Epithelial cell of proximal tubule (primary cell): Measurements from ENCODE around the gene DNAAF5. TPM values are rescaled to one million over a fixed set of nuclear protein-coding genes. Genes with fewer than 3 reads are reported as not detected.
"Not testable (repeated sequence)": the region's sequence is repeated elsewhere in the genome, so short reads cannot be mapped to it uniquely, and the experiment has no call there.

Experiments
- DNase-seq: peaks from one replicate; pipeline ENCODE4 v3.0.0-alpha.2; 2011; ENCODE audit warnings: low read depth
- H3K4me3 ChIP-seq: 2 replicates; pipeline ENCODE4 v1.5.1; 2011; ENCODE audit warnings: low read depth, mild to moderate bottlenecking, low read length
- CTCF ChIP-seq: conservative IDR thresholded peaks from 2 replicates; pipeline ENCODE4 v1.5.1; 2012; ENCODE audit warnings: low read depth, mild to moderate bottlenecking, low read length
- total RNA-seq: library from RNA; depleted of rRNA; stranded (reverse); fragments of >200 nt; gene quantifications from 2 replicates; pipeline ENCODE4 v1.2.3, GENCODE V29; 2015

Gene DNAAF5
- total RNA-seq, 1 donor from 2014 or later: 64.1 TPM

GRCh38 chr7:742791-743190 lies 16.3 kb downstream of the DNAAF5 start:
- TF ChIP-seq CTCF: no peak
- DNase-seq: no peak
- H3K4me3 ChIP-seq: no peak overlapping the region

GRCh38 chr7:743341-744127 lies 17.0 kb downstream of the DNAAF5 start:
- not testable (repeated sequence) for H3K4me3 ChIP-seq, DNase-seq

- DNase-seq, H3K4me3 ChIP-seq: not testable (repeated sequence)
These were observed 17.6 kb downstream of the DNAAF5 start for GRCh38 chr7:744128-744520.

GRCh38 chr7:744854-745430 lies 18.4 kb downstream of the DNAAF5 start:
- DNase-seq: no peak
- no peak overlapping the region for H3K4me3 ChIP-seq
- no peak for TF ChIP-seq CTCF

GRCh38 chr7:745431-746154 lies 19.1 kb downstream of the DNAAF5 start:
- H3K4me3 ChIP-seq: no peak overlapping the region
- no peak for TF ChIP-seq CTCF
- DNase-seq: no peak

- DNase-seq: no peak
- TF ChIP-seq CTCF: no peak
- no peak overlapping the region for H3K4me3 ChIP-seq
These were observed 19.9 kb downstream of the DNAAF5 start for GRCh38 chr7:746155-747061.

GRCh38 chr7:747186-747585 lies 20.7 kb downstream of the DNAAF5 start:
- no peak for DNase-seq
- TF ChIP-seq CTCF: no peak
- no peak overlapping the region for H3K4me3 ChIP-seq
